HepG2 (cell line): Measurements from ENCODE around the gene RABGGTA. TPM values are rescaled to one million over a fixed set of nuclear protein-coding genes. Genes with fewer than 3 reads are reported as not detected.

Experiments used
- CHCHD3 ChIP-seq: sonication (generic); formaldehyde crosslinking; IDR thresholded peaks from 2 replicates; pipeline ENCODE4 v1.8.0; 2022; ENCODE audit warnings: mild to moderate bottlenecking, missing genetic modification reagents, moderate library complexity
- CREM ChIP-seq, 2 experiments: sonication (generic) in 1 of 2; formaldehyde crosslinking in 1 of 2; IDR thresholded peaks; 2 replicates each; pipeline versions ENCODE4 v1.4.0 to v1.6.1; 2016 to 2020; ENCODE audit warnings: antibody characterized with exemption in 1 of 2, mild to moderate bottlenecking in 1 of 2, missing genetic modification reagents in 1 of 2
- E2F2 ChIP-seq: sonication (generic); formaldehyde crosslinking; IDR thresholded peaks from 2 replicates; pipeline ENCODE4 v1.4.0; 2020; ENCODE audit warnings: missing genetic modification reagents, borderline replicate concordance
- HOXA7 ChIP-seq: sonication (generic); formaldehyde crosslinking; IDR thresholded peaks from 2 replicates; pipeline ENCODE4 v1.8.1; 2022; ENCODE audit warnings: mild to moderate bottlenecking, missing genetic modification reagents, moderate library complexity
- JDP2 ChIP-seq: sonication (generic); formaldehyde crosslinking; IDR thresholded peaks from 2 replicates; pipeline ENCODE4 v1.8.1; 2022; ENCODE audit warnings: missing genetic modification reagents, borderline replicate concordance
- MLXIP ChIP-seq: sonication (generic); formaldehyde crosslinking; IDR thresholded peaks from 2 replicates; pipeline ENCODE4 v1.9.0; 2021; ENCODE audit warnings: missing genetic modification reagents, borderline replicate concordance
- MTERF4 ChIP-seq: sonication (generic); formaldehyde crosslinking; IDR thresholded peaks from 2 replicates; pipeline ENCODE4 v1.8.0; 2023; ENCODE audit warnings: mild to moderate bottlenecking, missing genetic modification reagents
- TARDBP ChIP-seq: sonication (generic); formaldehyde crosslinking; IDR thresholded peaks from 2 replicates; pipeline ENCODE4 v1.8.0; 2022; ENCODE audit warnings: mild to moderate bottlenecking, missing genetic modification reagents
- ZFP36L1 ChIP-seq: sonication (generic); formaldehyde crosslinking; IDR thresholded peaks from 2 replicates; pipeline ENCODE4 v1.8.0; 2022; ENCODE audit warnings: mild to moderate bottlenecking, missing genetic modification reagents, moderate library complexity
- ZFP82 ChIP-seq: sonication (generic); formaldehyde crosslinking; IDR thresholded peaks from 2 replicates; pipeline ENCODE4 v1.5.1; 2020; ENCODE audit warnings: mild to moderate bottlenecking, missing genetic modification reagents, borderline replicate concordance
- ZGPAT ChIP-seq: IDR thresholded peaks from 2 replicates; pipeline ENCODE4 v1.6.1; 2016; ENCODE audit warnings: mild to moderate bottlenecking
- ZNF503 ChIP-seq: sonication (generic); formaldehyde crosslinking; IDR thresholded peaks from 2 replicates; pipeline ENCODE4 v1.4.0; 2020; ENCODE audit warnings: missing genetic modification reagents
- polyA plus RNA-seq, 8 experiments: library from polyadenylated mRNA; depleted of rRNA in 3 of 8; stranded (reverse) in 7 of 8; unstranded in 1 of 8; fragments of >200 nt; fragmentation: Illumina TruSeq in 4 of 8; extraction: Trizol in 4 of 8; gene quantifications; 2 replicates each; pipeline versions ENCODE4 v1.2.1 to v1.2.3, GENCODE V29; 2011 to 2016; ENCODE audit warnings: low read depth in 4 of 8, missing spikeins in 1 of 8, mixed read lengths in 1 of 8; ENCODE audit not compliant: insufficient read depth in 1 of 8
- total RNA-seq, 5 experiments: library from RNA; depleted of rRNA; stranded (reverse); fragments of >200 nt; fragmentation: Illumina TruSeq; extraction: Trizol; gene quantifications; 2 replicates each; pipeline ENCODE4 v1.2.3, GENCODE V29; 2016; ENCODE audit warnings: low read depth in 1 of 5

The RABGGTA gene
- total and polyA plus RNA-seq, 2 of the 13 experiments (the other 11 are each of a cell fraction or from before 2014, with no cell fraction given): 57.9 to 90.8 TPM

- TF ChIP-seq ZGPAT (CRISPR knock-in tag) (peak; percentile 92), ZNF503 (CRISPR knock-in tag) (0 out of 2 replicates have a peak, but pooled peaks have one; percentile 65), MLXIP (CRISPR knock-in tag) (peak; percentile 68; the same call in 1 of the 2 replicates), E2F2 (CRISPR knock-in tag) (peak; percentile 93; the same call in 1 of the 2 replicates), ZFP36L1 (peak; percentile 89; the same call in 1 of the 2 replicates), CREM (IDR thresholded peaks at IDR 0.05) (peak; percentile 97), CREM (CRISPR knock-in tag; IDR thresholded peaks at IDR 0.05) (0 out of 2 replicates have a peak, but pooled peaks have one; percentile 11), JDP2 (CRISPR knock-in tag) (no peak; the same call in 1 of the 2 replicates), ZFP82 (CRISPR knock-in tag) (0 out of 2 replicates have a peak, but pooled peaks have one; percentile 82), CHCHD3 (CRISPR knock-in tag) (peak; percentile 89; the same call in 1 of the 2 replicates), TARDBP (CRISPR knock-in tag) (peak; percentile 84), MTERF4 (CRISPR knock-in tag) (peak; percentile 90; the same call in 1 of the 2 replicates), HOXA7 (no peak)
Observed at GRCh38 chr14:24232645-24233537, 38.5 kb downstream of the RABGGTA start, which contains the start of gene GMPR2 (continued).
